SK-N-SH treated with all-trans-retinoic acid at 6 μM for 48 hours (cell line): ENCODE data around the gene ZNF227.
"Not testable (repeated sequence)": the region's sequence is repeated elsewhere in the genome, so short reads cannot be mapped to it uniquely, and the experiment has no call there.

Experiments
- ATAC-seq: fragments of 200-7000 bp; cut with Tn5 transposase; 3 replicates; pipeline ENCODE4 v1.9.1; 2020; ENCODE audit warnings: mild to moderate bottlenecking, moderate library complexity
- BACH2 ChIP-seq: fragments of 250-450 bp; sonication (Bioruptor Pico); IDR thresholded peaks from 2 replicates; pipeline ENCODE4 v1.9.0; 2021; ENCODE audit warnings: mild to moderate bottlenecking, borderline replicate concordance
- CREB5 ChIP-seq: fragments of 250-450 bp; sonication (Bioruptor Pico); IDR thresholded peaks from 2 replicates; pipeline ENCODE4 v1.5.1; 2020; ENCODE audit warnings: low read depth, mild to moderate bottlenecking, moderate library complexity
- CSDC2 ChIP-seq: fragments of 250-450 bp; sonication (Bioruptor Pico); IDR thresholded peaks from 2 replicates; pipeline ENCODE4 v1.5.0; 2020; ENCODE audit warnings: mild to moderate bottlenecking, moderate library complexity
- CSRNP3 ChIP-seq: fragments of 250-450 bp; sonication (Bioruptor Pico); IDR thresholded peaks from 2 replicates; pipeline ENCODE4 v1.5.1; 2021; ENCODE audit warnings: mild to moderate bottlenecking, moderate library complexity
- ESRRG ChIP-seq: fragments of 250-450 bp; sonication (Bioruptor Pico); IDR thresholded peaks from 2 replicates; pipeline ENCODE4 v1.6.1; 2021; ENCODE audit warnings: mild to moderate bottlenecking
- GLIS3 ChIP-seq: fragments of 250-450 bp; sonication (Bioruptor Pico); IDR thresholded peaks from 2 replicates; pipeline ENCODE4 v1.5.0; 2020; ENCODE audit warnings: mild to moderate bottlenecking, moderate library complexity
- ISL1 ChIP-seq: fragments of 250-450 bp; sonication (Bioruptor Pico); IDR thresholded peaks from 2 replicates; pipeline ENCODE4 v2.1.2; 2022; ENCODE audit warnings: mild to moderate bottlenecking, moderate library complexity
- OSR1 ChIP-seq: fragments of 250-450 bp; sonication (Bioruptor Pico); IDR thresholded peaks from 2 replicates; pipeline ENCODE4 v1.8.0; 2022; ENCODE audit warnings: moderate library complexity, mild to moderate bottlenecking, inconsistent platforms
- PATZ1 ChIP-seq: fragments of 250-450 bp; sonication (Bioruptor Pico); IDR thresholded peaks from 2 replicates; pipeline ENCODE4 v1.8.0; 2020; ENCODE audit warnings: mild to moderate bottlenecking, moderate library complexity, borderline replicate concordance
- POU6F1 ChIP-seq: fragments of 250-450 bp; sonication (Bioruptor Pico); IDR thresholded peaks from 2 replicates; pipeline ENCODE4 v1.8.0; 2021; ENCODE audit warnings: low read depth, mild to moderate bottlenecking, moderate library complexity, borderline replicate concordance
- RARB ChIP-seq: fragments of 250-450 bp; sonication (Bioruptor Pico); IDR thresholded peaks from 2 replicates; pipeline ENCODE4 v1.8.0; 2021; ENCODE audit warnings: mild to moderate bottlenecking, moderate library complexity
- SNAI2 ChIP-seq: fragments of 250-450 bp; sonication (Bioruptor Pico); IDR thresholded peaks from 2 replicates; pipeline ENCODE4 v1.5.0; 2020; ENCODE audit warnings: mild to moderate bottlenecking, moderate library complexity
- TOX ChIP-seq: fragments of 250-450 bp; sonication (Bioruptor Pico); IDR thresholded peaks from 2 replicates; pipeline ENCODE4 v1.8.0; 2021; ENCODE audit warnings: mild to moderate bottlenecking, moderate library complexity, borderline replicate concordance
- TSHZ2 ChIP-seq: fragments of 250-450 bp; sonication (Bioruptor Pico); IDR thresholded peaks from 2 replicates; pipeline ENCODE4 v1.5.0; 2020; ENCODE audit warnings: mild to moderate bottlenecking, moderate library complexity
- ZFP3 ChIP-seq: fragments of 250-450 bp; sonication (Bioruptor Pico); IDR thresholded peaks from 2 replicates; pipeline ENCODE4 v1.5.0; 2020; ENCODE audit warnings: mild to moderate bottlenecking, moderate library complexity
- ZFP30 ChIP-seq: fragments of 450-650 bp; formaldehyde crosslinking; IDR thresholded peaks from 2 replicates; pipeline ENCODE4 v1.5.0; 2022; ENCODE audit warnings: mild to moderate bottlenecking, moderate library complexity
- ZNF565 ChIP-seq: fragments of 450-650 bp; formaldehyde crosslinking; conservative IDR thresholded peaks from 2 replicates; pipeline ENCODE4 v1.5.0; 2020; ENCODE audit warnings: low read depth, mild to moderate bottlenecking, moderate library complexity
- ZNF70 ChIP-seq: fragments of 450-650 bp; formaldehyde crosslinking; IDR thresholded peaks from 2 replicates; pipeline ENCODE4 v1.5.0; 2020; ENCODE audit warnings: mild to moderate bottlenecking, moderate library complexity
- ZNF8 ChIP-seq: fragments of 450-650 bp; formaldehyde crosslinking; IDR thresholded peaks from 2 replicates; pipeline ENCODE4 v1.5.0; 2020; ENCODE audit warnings: mild to moderate bottlenecking, moderate library complexity

ZNF227 gene

GRCh38 chr19:44164673-44165512 is 47.4 kb upstream of the ZNF227 start, which contains the start of gene ZNF226:
TSS of gene ZNF226 (plus strand) at chr19:44165100. CDS start at chr19:44170081, 4,981 bp downstream.
- peak; percentile 99 for ATAC-seq
- TF ChIP-seq SNAI2 (CRISPR knock-in tag) (no peak), ZNF565 (no peak), TSHZ2 (CRISPR knock-in tag) (no peak), ZFP3 (CRISPR knock-in tag) (no peak), GLIS3 (no peak), ZNF70 (CRISPR knock-in tag) (no peak), BACH2 (CRISPR knock-in tag) (no peak), OSR1 (CRISPR knock-in tag) (no peak)

GRCh38 chr19:44170660-44171059 is 41.7 kb upstream of the ZNF227 start:
- not testable (repeated sequence) for ATAC-seq

- TF ChIP-seq ZFP3 (CRISPR knock-in tag) = no peak
- TF ChIP-seq, all 23 proteins: peak for 0
- no peak for ATAC-seq
These were observed 35.7 kb upstream of the ZNF227 start for GRCh38 chr19:44176590-44176989.

GRCh38 chr19:44180968-44181367 is 31.4 kb upstream of the ZNF227 start:
- ATAC-seq = no peak
- TF ChIP-seq ZNF8 (CRISPR knock-in tag) (no peak), CREB5 (no peak), BACH2 (CRISPR knock-in tag) (no peak), RARB (CRISPR knock-in tag) (no peak), TOX (no peak), ISL1 (CRISPR knock-in tag) (no peak), POU6F1 (CRISPR knock-in tag) (no peak), CSDC2 (CRISPR knock-in tag) (no peak), GLIS3 (no peak), ZNF565 (no peak), SNAI2 (CRISPR knock-in tag) (no peak), PATZ1 (CRISPR knock-in tag) (no peak), CSRNP3 (no peak), ZFP30 (CRISPR knock-in tag) (no peak), OSR1 (CRISPR knock-in tag) (no peak), ESRRG (CRISPR knock-in tag) (no peak)
